Peyer's patch (tissue), 4 donors: Measurements from ENCODE around the gene ARHGEF4.

ENCODE experiments used
- CTCF ChIP-seq, 6 experiments: fragments of 450-650 bp in 4 of 6; fragments of 200-600 bp in 2 of 6; sonication (generic) in 1 of 6; IDR thresholded peaks; one replicate each; pipeline ENCODE4 v1.5.1; 2017 to 2019; ENCODE audit warnings: antibody characterized with exemption in 6 of 6, mild to moderate bottlenecking in 3 of 6, moderate library complexity in 1 of 6
- POLR2A ChIP-seq, 2 donors: fragments of 450-650 bp; IDR thresholded peaks; one replicate each; pipeline ENCODE4 v1.5.1; 2017; ENCODE audit warnings: antibody characterized with exemption in 2 of 2, mild to moderate bottlenecking in 2 of 2, moderate library complexity in 2 of 2

- TF ChIP-seq CTCF (IDR thresholded peaks at IDR 0.05): no peak
- TF ChIP-seq POLR2A (IDR thresholded peaks at IDR 0.05): no peak
Observed at GRCh38 chr2:130870779-130871178, 34.1 kb downstream of the ARHGEF4 start.
